MM.1S (cell line): ENCODE data around the gene STAT3.

Experiments
- DNase-seq: peaks from one replicate; pipeline ENCODE4 v3.0.0-alpha.2; 2015
- H2AFZ ChIP-seq: fragments of 300-600 bp; sonication (generic); 2 replicates; pipeline ENCODE4 v1.6.0; 2016; ENCODE audit warnings: antibody characterized with exemption, low read length
- H3F3A ChIP-seq: fragments of 300-600 bp; sonication (generic); 2 replicates; pipeline ENCODE4 v1.6.1; 2016; ENCODE audit warnings: mild to moderate bottlenecking, antibody characterized with exemption, low read length, moderate library complexity, mixed read lengths; ENCODE audit not compliant: insufficient read depth
- H3K27ac ChIP-seq: fragments of 300-600 bp; sonication (generic); 2 replicates; pipeline ENCODE4 v1.5.1; 2016; ENCODE audit warnings: mild to moderate bottlenecking, low read length
- H3K27me3 ChIP-seq: fragments of 300-600 bp; sonication (generic); replicated peaks from 2 replicates; pipeline ENCODE4 v1.6.0; 2016; ENCODE audit warnings: low read length; ENCODE audit not compliant: insufficient read depth
- H3K36me3 ChIP-seq: fragments of 300-600 bp; sonication (generic); replicated peaks from 2 replicates; pipeline ENCODE4 v1.6.1; 2016; ENCODE audit warnings: mild to moderate bottlenecking, low read length, mixed read lengths; ENCODE audit not compliant: insufficient read depth
- H3K4me1 ChIP-seq: fragments of 300-600 bp; sonication (generic); 2 replicates; pipeline ENCODE4 v1.6.1; 2016; ENCODE audit warnings: low read length, mixed read lengths
- H3K4me2 ChIP-seq: fragments of 300-600 bp; sonication (generic); 2 replicates; pipeline ENCODE4 v1.6.0; 2016; ENCODE audit warnings: low read depth, low read length
- H3K4me3 ChIP-seq: fragments of 300-600 bp; sonication (generic); 2 replicates; pipeline ENCODE4 v1.5.1; 2016; ENCODE audit warnings: low read length, mixed read lengths
- H3K79me2 ChIP-seq: fragments of 300-600 bp; sonication (generic); 2 replicates; pipeline ENCODE4 v1.6.1; 2016; ENCODE audit warnings: mixed run types, low read length, mixed read lengths
- H3K9ac ChIP-seq: fragments of 300-600 bp; sonication (generic); 2 replicates; pipeline ENCODE4 v1.6.1; 2016; ENCODE audit warnings: low read length, mixed read lengths
- H3K9me2 ChIP-seq: fragments of 300-600 bp; sonication (generic); replicated peaks from 2 replicates; pipeline ENCODE4 v1.6.1; 2016; ENCODE audit warnings: mild to moderate bottlenecking, low read length, mixed read lengths; ENCODE audit not compliant: insufficient read depth
- H3K9me3 ChIP-seq: fragments of 300-600 bp; sonication (generic); replicated peaks from 2 replicates; pipeline ENCODE4 v1.6.1; 2016; ENCODE audit warnings: mild to moderate bottlenecking, low read length, mixed read lengths; ENCODE audit not compliant: insufficient read depth
- H4K20me1 ChIP-seq: fragments of 300-600 bp; sonication (generic); 2 replicates; pipeline ENCODE4 v1.6.1; 2016; ENCODE audit warnings: mild to moderate bottlenecking, low read length, moderate library complexity, mixed read lengths; ENCODE audit not compliant: insufficient read depth
- CTCF ChIP-seq: fragments of 300-600 bp; sonication (generic); IDR thresholded peaks from 2 replicates; pipeline ENCODE4 v1.5.1; 2016; ENCODE audit warnings: antibody characterized with exemption, low read length, mixed read lengths
- EZH2 ChIP-seq: fragments of 300-600 bp; sonication (generic); optimal IDR thresholded peaks from 2 replicates; pipeline ENCODE3; 2017; ENCODE audit warnings: low read depth, mild to moderate bottlenecking, antibody characterized with exemption, low read length, mixed read lengths
- EZH2phosphoT487 ChIP-seq: fragments of 300-600 bp; sonication (generic); IDR thresholded peaks from 2 replicates; pipeline ENCODE4 v1.6.1; 2018; ENCODE audit warnings: antibody characterized with exemption, low read length

Gene STAT3

GRCh38 chr17:42289611-42290181, 98.5 kb downstream of the STAT3 start:
- Histone ChIP-seq H2AFZ (no peak overlapping the region), H3K4me2 (no peak overlapping the region), H3K4me3 (no peak overlapping the region)

GRCh38 chr17:42288803-42289610, 99.2 kb downstream of the STAT3 start:
- no peak overlapping the region for H3K27ac ChIP-seq
- H3K36me3 ChIP-seq = no peaks in the 10 kb centered on the region
- H2AFZ ChIP-seq = peak overlapping the region; percentile 63; the same call in 1 of the 2 replicates
- no peak for DNase-seq
- peak overlapping the region; percentile 86; the same call in 1 of the 2 replicates for H3K4me2 ChIP-seq
- H3K79me2 ChIP-seq = no peaks in the 10 kb centered on the region
- H3K9me3 ChIP-seq = no peaks in the 10 kb centered on the region
- no peaks in the 10 kb centered on the region for H3K9me2 ChIP-seq
- no peak overlapping the region for H3K9ac ChIP-seq
- H3K4me1 ChIP-seq = no peaks in the 10 kb centered on the region
- H3F3A ChIP-seq = no peaks in the 10 kb centered on the region
- peaks cover 15% of the 10 kb centered on the region for H3K27me3 ChIP-seq
- peak overlapping the region; percentile 56; the same call in 1 of the 2 replicates for H3K4me3 ChIP-seq
- no peaks in the 10 kb centered on the region for H4K20me1 ChIP-seq
- TF ChIP-seq EZH2phosphoT487 (no peak), EZH2 (no peak), CTCF (no peak)

More at GRCh38 chr17:42289611-42290181, 98.5 kb downstream of the STAT3 start:
- H3K36me3 ChIP-seq = no peaks in the 10 kb centered on the region
- no peak overlapping the region for H3K27ac ChIP-seq
- TF ChIP-seq EZH2 (no peak), EZH2phosphoT487 (no peak), CTCF (no peak)
- no peaks in the 10 kb centered on the region for H3K9me3 ChIP-seq
- no peaks in the 10 kb centered on the region for H3K79me2 ChIP-seq
- DNase-seq = no peak
- H3K27me3 ChIP-seq = peaks cover 15% of the 10 kb centered on the region
- no peaks in the 10 kb centered on the region for H3K9me2 ChIP-seq
- no peaks in the 10 kb centered on the region for H3F3A ChIP-seq
- H4K20me1 ChIP-seq = no peaks in the 10 kb centered on the region
- no peak overlapping the region for H3K9ac ChIP-seq
- H3K4me1 ChIP-seq = no peaks in the 10 kb centered on the region

- no peaks in the 10 kb centered on the region for H3K36me3 ChIP-seq
- no peaks in the 10 kb centered on the region for H3K4me1 ChIP-seq
- H3K27ac ChIP-seq = no peak within 1 kb of the TSS
- H4K20me1 ChIP-seq = no peaks in the 10 kb centered on the region
- H3K4me3 ChIP-seq = peak within 1 kb of the TSS; percentile 56
- no peaks in the 10 kb centered on the region for H3K79me2 ChIP-seq
- peak; percentile 63 for DNase-seq
- no peaks in the 10 kb centered on the region for H3K9me3 ChIP-seq
- H3K4me2 ChIP-seq = peak within 1 kb of the TSS; percentile 86; the same call in 1 of the 2 replicates
- no peaks in the 10 kb centered on the region for H3F3A ChIP-seq
- H3K9me2 ChIP-seq = no peaks in the 10 kb centered on the region
- H3K27me3 ChIP-seq = peaks cover 15% of the 10 kb centered on the region
- peak within 1 kb of the TSS; percentile 63 for H2AFZ ChIP-seq
- H3K9ac ChIP-seq = peak within 1 kb of the TSS; percentile 16; the same call in 1 of the 2 replicates
- TF ChIP-seq CTCF (no peak), EZH2 (no peak), EZH2phosphoT487 (no peak)
Measured at GRCh38 chr17:42287977-42288802, 100.1 kb downstream of the STAT3 start, which contains the start of gene STAT5A. STAT5A (plus strand) TSS chr17:42288498; CDS start chr17:42289412, 914 bp downstream.
